K562 (cell line): ENCODE measurements around the gene NEDD4. TPM values are rescaled to one million over a fixed set of nuclear protein-coding genes. Genes with fewer than 3 reads are reported as not detected.

Experiments used
- ATAC-seq: fragments of 200-7000 bp; cut with Tn5 transposase; 3 replicates; pipeline ENCODE4 v1.9.1; 2020; ENCODE audit warnings: moderate library complexity
- BruUV-seq: library from RNA; stranded (reverse); fragments of 400-500 nt; replicated peaks from 2 replicates; lab custom pipeline; 2021; lab: Mats Ljungman, UMichigan
- CTCF ChIA-PET: fragments of 300-600 bp; formaldehyde crosslinking; extraction: SDS; loops from one replicate; lab custom pipeline; 2021; ENCODE audit warnings: low intra/inter-chr PET ratio; lab: Yijun Ruan, JAX
- POLR2A ChIA-PET: fragments of 300-600, 350-650 bp; sonication (Branson Sonifier 250); formaldehyde crosslinking; extraction: SDS; loops from one replicate; lab custom pipeline; 2021; ENCODE audit warnings: antibody characterized with exemption, inconsistent platforms; lab: Yijun Ruan, JAX
- DNase-seq, 4 experiments: peaks; one replicate each; pipeline versions ENCODE4 v3.0.0 to v3.0.0-alpha.2; 2011 to 2018; ENCODE audit warnings: low spot score in 3 of 4, mixed read lengths in 3 of 4; ENCODE audit errors: extremely low read depth in 1 of 4
- FAIRE-seq: peaks from 2 replicates; lab custom pipeline; 2011; peaks lifted over from hg19 to GRCh38; lab: Jason Lieb, UNC
- H2AFZ ChIP-seq: 2 replicates; pipeline ENCODE4 v1.6.0; 2011; ENCODE audit warnings: low read depth, low read length, control low read depth, inconsistent platforms
- H3K27ac ChIP-seq: fragments of 200-600 bp; 3 replicates; pipeline ENCODE4 v1.8.0; 2011; ENCODE audit warnings: low read depth, mild to moderate bottlenecking, control low read depth, inconsistent platforms, low read length, moderate library complexity, mixed read lengths; ENCODE audit errors: extremely low read depth
- H3K27me3 ChIP-seq, 2 experiments: fragments of 300-600 bp in 1 of 2; 2 replicates in 1 of 2; 3 replicates in 1 of 2; pipeline versions ENCODE4 v1.6.0 to v1.8.0; 2011; ENCODE audit warnings: inconsistent platforms in 2 of 2, low read length in 2 of 2, mild to moderate bottlenecking in 1 of 2, mixed read lengths in 1 of 2, moderate library complexity in 1 of 2; ENCODE audit not compliant: control insufficient read depth in 2 of 2, insufficient read depth in 2 of 2
- H3K36me3 ChIP-seq: fragments of 300-600 bp; 3 replicates; pipeline ENCODE4 v1.8.0; 2011; ENCODE audit warnings: mild to moderate bottlenecking, low read length, inconsistent platforms; ENCODE audit not compliant: control insufficient read depth, insufficient read depth
- H3K4me1 ChIP-seq, 2 experiments: fragments of 200-600 bp in 1 of 2; replicated peaks in 1 of 2; 2 replicates in 1 of 2; 3 replicates in 1 of 2; pipeline versions ENCODE4 v1.5.1 to v1.8.0; 2011; ENCODE audit warnings: inconsistent platforms in 2 of 2, low read length in 2 of 2, mild to moderate bottlenecking in 1 of 2, mixed read lengths in 1 of 2, moderate library complexity in 1 of 2; ENCODE audit not compliant: control insufficient read depth in 2 of 2, insufficient read depth in 2 of 2
- H3K4me2 ChIP-seq: 2 replicates; pipeline ENCODE4 v1.6.1; 2011; ENCODE audit warnings: low read length, control low read depth, inconsistent platforms, mixed read lengths; ENCODE audit not compliant: insufficient read depth
- H3K4me3 ChIP-seq: fragments of 200-600 bp; sonication (generic), shearing (Covaris generic); 2 replicates; pipeline ENCODE4 v1.5.1; 2016; ENCODE audit warnings: control low read depth, inconsistent platforms
- H3K79me2 ChIP-seq: fragments of 200-600 bp; 3 replicates; pipeline ENCODE4 v1.8.0; 2011; ENCODE audit warnings: low read length, inconsistent platforms; ENCODE audit not compliant: control insufficient read depth, insufficient read depth
- H3K9ac ChIP-seq, 2 experiments: 2 replicates each; pipeline versions ENCODE4 v1.6.0 to v1.6.1; 2011; ENCODE audit warnings: low read depth in 2 of 2, low read length in 2 of 2, control low read depth in 1 of 2, inconsistent platforms in 1 of 2, mild to moderate bottlenecking in 1 of 2, mixed read lengths in 1 of 2; ENCODE audit not compliant: insufficient read depth in 1 of 2
- H3K9me1 ChIP-seq: one replicate; pipeline ENCODE4 v1.6.0; 2011; ENCODE audit warnings: inconsistent platforms, mild to moderate bottlenecking, low read length, moderate library complexity; ENCODE audit not compliant: control insufficient read depth, insufficient read depth
- H3K9me3 ChIP-seq: replicated peaks from 2 replicates; pipeline ENCODE4 v1.5.1; 2011; ENCODE audit warnings: low read depth, low read length, inconsistent platforms; ENCODE audit not compliant: control insufficient read depth, insufficient read depth
- H4K20me1 ChIP-seq: replicated peaks from 2 replicates; pipeline ENCODE4 v1.6.1; 2011; ENCODE audit warnings: low read length, inconsistent platforms, mixed read lengths; ENCODE audit not compliant: control insufficient read depth, insufficient read depth
- L3MBTL2 ChIP-seq: fragments of 450-650 bp; IDR thresholded peaks from 2 replicates; pipeline ENCODE4 v1.6.1; 2016; ENCODE audit warnings: mild to moderate bottlenecking, moderate library complexity
- NUFIP1 ChIP-seq: fragments of 450-650 bp; IDR thresholded peaks from 2 replicates; pipeline ENCODE4 v1.6.1; 2018; ENCODE audit not compliant: partially characterized antibody
- PRDM10 ChIP-seq: fragments of 450-650 bp; IDR thresholded peaks from 2 replicates; pipeline ENCODE4 v1.6.1; 2018; ENCODE audit not compliant: partially characterized antibody
- RFX7 ChIP-seq: fragments of 250-450 bp; sonication (Bioruptor Pico); IDR thresholded peaks from 2 replicates; pipeline ENCODE4 v1.5.1; 2021; ENCODE audit warnings: mild to moderate bottlenecking
- WGBS: fragments of 100-300 bp; shearing (Covaris generic); methylation state at CpG from one replicate; pipeline ENCODE4 v1.1.6; 2016; ENCODE audit warnings: low coverage, mixed read lengths; ENCODE audit not compliant: insufficient coverage; ENCODE audit errors: missing lambda C conversion rate; 5-methylcytosine and 5-hydroxymethylcytosine counted together
- in situ Hi-C: fragments of 300-500 bp; cut with MboI; formaldehyde crosslinking; loops from 4 replicates; pipeline ENCODE4 v1.15.0; 2018; ENCODE audit warnings: inconsistent platforms, mixed read lengths
- intact Hi-C: fragments of 100-400 bp; cut with micrococcal nuclease; formaldehyde crosslinking; loops from 2 replicates; pipeline ENCODE4 v1.14.2; 2022
- polyA plus RNA-seq, 8 experiments: library from polyadenylated mRNA; depleted of rRNA in 4 of 8; stranded (reverse) in 5 of 8; unstranded in 3 of 8; fragments of >200 nt; fragmentation: Nextera tagmentation in 2 of 8; fragmentation: Illumina TruSeq in 1 of 8; extraction: Ambion mirVana in 2 of 8; extraction: Trizol in 1 of 8; gene quantifications; 2 replicates each; pipeline versions ENCODE4 v1.2.1 to v1.2.3, GENCODE V29; 2011 to 2014; ENCODE audit warnings: inconsistent platforms in 1 of 8, missing spikeins in 1 of 8
- total RNA-seq, 7 experiments: library from RNA; depleted of rRNA in 6 of 7; stranded (reverse); fragments of >200 nt in 6 of 7; fragmentation: Illumina TruSeq in 2 of 7; extraction: Trizol in 2 of 7; gene quantifications; 2 replicates each; pipeline versions ENCODE4 v1.2.1 to v1.2.3, GENCODE V29; 2011 to 2021; ENCODE audit warnings: low replicate concordance in 1 of 7

The NEDD4 gene
- total and polyA plus RNA-seq, 9 of the 15 experiments (the other 6 are each of a cell fraction or from before 2014, with no cell fraction given) = 7.2 to 23.7 (median 17.3) TPM

DNA sequence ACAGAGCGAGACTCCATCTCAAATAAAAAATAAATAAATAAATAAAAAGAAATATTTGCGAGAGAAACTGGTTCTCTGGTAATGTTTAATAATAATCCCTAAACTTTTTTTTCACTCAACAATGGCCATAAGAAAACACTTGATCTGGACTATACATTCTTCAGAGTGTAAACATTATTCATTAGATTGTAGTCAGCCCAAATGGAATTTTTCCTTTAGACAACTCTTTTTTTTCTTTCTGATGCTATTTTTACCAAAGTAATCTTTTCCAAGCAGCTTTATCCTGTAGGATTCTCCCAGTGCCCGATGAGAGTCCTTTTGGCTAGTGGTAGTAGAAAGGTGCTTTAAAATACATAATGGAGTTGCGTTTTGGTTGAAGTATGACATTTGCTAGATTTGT lies 90.4 kb downstream of the NEDD4 start:
- in situ Hi-C loops = no loop called here
- Histone ChIP-seq H3K27ac (no peak overlapping the region), H3K4me1 (no peaks in the 10 kb centered on the region), H3K27me3 (no peaks in the 10 kb centered on the region), H3K9me1 (no peaks in the 10 kb centered on the region), H2AFZ (no peak overlapping the region), H3K36me3 (0 out of 3 replicates have a peak, but pooled peaks cover 2% of the 10 kb centered on the region), H3K79me2 (no peaks in the 10 kb centered on the region), H3K4me2 (no peak overlapping the region), H3K4me3 (no peak overlapping the region), H3K9me3 (no peaks in the 10 kb centered on the region), H3K9ac (no peak overlapping the region), H4K20me1 (no peaks in the 10 kb centered on the region)
- ATAC-seq (no peak), FAIRE-seq (no peak), DNase-seq (no peak)
- POLR2A ChIA-PET = no interaction called here
- TF ChIP-seq L3MBTL2 (no peak), NUFIP1 (no peak)
- BruUV-seq = no TSS peak
- intact Hi-C loops = no loop called here
- 58% methylated on average over 4 of the region's 4 CpGs for WGBS
- CTCF ChIA-PET = no interaction called here

- DNase-seq = no peak
- Histone ChIP-seq H3K27me3 (no peaks in the 10 kb centered on the region), H4K20me1 (no peaks in the 10 kb centered on the region), H3K4me3 (no peak overlapping the region), H3K4me2 (no peak overlapping the region), H3K4me1 (peaks cover 0 to 6% of the 10 kb centered on the region in 2 experiments; a peak in 3 of 5 replicates), H3K9me1 (no peaks in the 10 kb centered on the region), H3K9me3 (no peaks in the 10 kb centered on the region), H3K9ac (no peak overlapping the region), H2AFZ (no peak overlapping the region), H3K36me3 (0 out of 3 replicates have a peak, but pooled peaks cover 2% of the 10 kb centered on the region), H3K27ac (no peak overlapping the region), H3K79me2 (no peaks in the 10 kb centered on the region)
- in situ Hi-C loops (no loop called here), intact Hi-C loops (no loop called here)
- POLR2A ChIA-PET = interaction anchor here (0.8 kb wide), 1 partner anchor 46 kb away, joined by 3 read pairs; no protein-coding TSS in a partner anchor
- ATAC-seq = no peak
- FAIRE-seq = no peak
- no peak for TF ChIP-seq RFX7 (CRISPR knock-in tag)
- no peak for TF ChIP-seq PRDM10
- 49% methylated on average over 3 of the region's 3 CpGs for WGBS
- CTCF ChIA-PET = no interaction called here
- BruUV-seq = no TSS peak
Observed at GRCh38 chr15:55900019-55900418, 93.4 kb downstream of the NEDD4 start.
